ENCODE measurements around the gene CUL4A.

- TF ChIP-seq CTCF (IDR thresholded peaks at IDR 0.05; ENCODE audit: poor library complexity, severe bottlenecking) (no peak), SMC3 (conservative IDR thresholded peaks at IDR 0.05; ENCODE audit: poor library complexity) (no peak)
Measured at GRCh38 chr13:113159701-113160100, 49.7 kb upstream of the CUL4A start.
